Neural progenitor cell (in vitro differentiated cells): ENCODE results near the gene JSRP1. TPM values are rescaled to one million over a fixed set of nuclear protein-coding genes. Genes with fewer than 3 reads are reported as not detected.
A peak's percentile ranks its signal among the peaks of the same experiment; 100 is the strongest.

Source experiments
- DNase-seq: peaks from one replicate; pipeline ENCODE4 v3.0.0-alpha.2; 2016; ENCODE audit warnings: low spot score
- H2AFZ ChIP-seq: fragments of 200-600 bp; sonication (generic); replicated peaks from 2 replicates; pipeline ENCODE4 v1.6.1; 2016; ENCODE audit warnings: antibody characterized with exemption
- H3F3A ChIP-seq: fragments of 200-600 bp; sonication (generic); 2 replicates; pipeline ENCODE4 v1.6.1; 2016; ENCODE audit warnings: antibody characterized with exemption, low read depth
- H3K27ac ChIP-seq: fragments of 200-600 bp; sonication (generic); 2 replicates; pipeline ENCODE4 v1.5.1; 2016; ENCODE audit warnings: mild to moderate bottlenecking
- H3K27me3 ChIP-seq: fragments of 200-600 bp; sonication (generic); 2 replicates; pipeline ENCODE4 v1.6.1; 2016; ENCODE audit warnings: mild to moderate bottlenecking, moderate library complexity
- H3K36me3 ChIP-seq: fragments of 200-600 bp; sonication (generic); 2 replicates; pipeline ENCODE4 v1.5.1; 2016
- H3K4me1 ChIP-seq: fragments of 200-600 bp; sonication (generic); 2 replicates; pipeline ENCODE4 v1.6.1; 2016; ENCODE audit warnings: mixed run types
- H3K4me2 ChIP-seq: fragments of 200-600 bp; sonication (generic); 2 replicates; pipeline ENCODE4 v1.6.1; 2016
- H3K4me3 ChIP-seq: fragments of 200-600 bp; sonication (generic); 2 replicates; pipeline ENCODE4 v1.5.1; 2016
- H3K79me2 ChIP-seq: fragments of 200-600 bp; sonication (generic); 2 replicates; pipeline ENCODE4 v1.6.1; 2016; ENCODE audit warnings: low read depth
- H3K9ac ChIP-seq: fragments of 200-600 bp; sonication (generic); 2 replicates; pipeline ENCODE4 v1.6.1; 2016
- H3K9me3 ChIP-seq: fragments of 200-600 bp; sonication (generic); 2 replicates; pipeline ENCODE4 v1.5.1; 2016; ENCODE audit warnings: low read depth
- H4K20me1 ChIP-seq: fragments of 200-600 bp; sonication (generic); 2 replicates; pipeline ENCODE4 v1.6.1; 2016; ENCODE audit warnings: low read depth
- H3K27ac Mint-ChIP-seq: 3 replicates; pipeline ENCODE4 v1.8.0; 2021; ENCODE audit warnings: mixed read lengths
- H3K27me3 Mint-ChIP-seq: 2 replicates; pipeline ENCODE4 v1.8.0; 2022; ENCODE audit warnings: low read depth, mild to moderate bottlenecking, inconsistent platforms, moderate library complexity, mixed read lengths; ENCODE audit not compliant: insufficient read depth
- H3K36me3 Mint-ChIP-seq: 3 replicates; pipeline ENCODE4 v1.8.0; 2021; ENCODE audit warnings: mixed read lengths
- H3K4me1 Mint-ChIP-seq: 3 replicates; pipeline ENCODE4 v1.8.0; 2021; ENCODE audit warnings: mixed read lengths
- H3K4me3 Mint-ChIP-seq: 3 replicates; pipeline ENCODE4 v1.8.0; 2021; ENCODE audit warnings: mild to moderate bottlenecking, moderate library complexity, mixed read lengths
- H3K9me3 Mint-ChIP-seq: 3 replicates; pipeline ENCODE4 v1.8.0; 2020; ENCODE audit warnings: mixed read lengths
- EZH2 ChIP-seq: fragments of 200-600 bp; sonication (generic); IDR thresholded peaks from 2 replicates; pipeline ENCODE4 v1.6.1; 2017; ENCODE audit warnings: antibody characterized with exemption, mild to moderate bottlenecking, moderate library complexity
- EZH2phosphoT487 ChIP-seq: fragments of 200-600 bp; sonication (generic); IDR thresholded peaks from 2 replicates; pipeline ENCODE4 v1.6.1; 2017; ENCODE audit warnings: antibody characterized with exemption
- total RNA-seq: library from RNA; depleted of rRNA; stranded (reverse); fragments of >200 nt; gene quantifications from 2 replicates; pipeline ENCODE4 v1.2.3, GENCODE V29; 2015; ENCODE audit warnings: low replicate concordance
- TF ChIP-seq, protein P1 (sequence below): fragments of 200-600 bp; sonication (generic); IDR thresholded peaks from 2 replicates; pipeline ENCODE4 v1.5.1; 2017; ENCODE audit warnings: antibody characterized with exemption, mild to moderate bottlenecking

JSRP1 gene
- total RNA-seq, 1 donor from 2014 or later = not detected

DNA sequence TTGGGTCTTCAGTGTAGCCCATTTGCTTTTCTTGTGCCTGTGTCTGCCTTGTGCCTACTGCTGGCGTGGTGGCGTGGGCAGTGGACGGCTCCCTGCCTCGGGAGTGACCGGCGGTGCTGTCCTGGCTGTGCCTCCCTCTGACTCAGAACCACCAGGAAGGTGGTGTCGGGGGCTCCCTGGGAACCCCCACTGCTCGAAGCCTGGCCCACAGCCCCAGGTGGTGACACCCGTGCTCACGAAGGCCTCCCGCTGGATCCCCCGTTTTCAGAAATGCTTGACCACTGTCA is 12.1 kb downstream of the JSRP1 start:
- TF ChIP-seq EZH2phosphoT487 = no peak
- TF ChIP-seq, protein P1, sequence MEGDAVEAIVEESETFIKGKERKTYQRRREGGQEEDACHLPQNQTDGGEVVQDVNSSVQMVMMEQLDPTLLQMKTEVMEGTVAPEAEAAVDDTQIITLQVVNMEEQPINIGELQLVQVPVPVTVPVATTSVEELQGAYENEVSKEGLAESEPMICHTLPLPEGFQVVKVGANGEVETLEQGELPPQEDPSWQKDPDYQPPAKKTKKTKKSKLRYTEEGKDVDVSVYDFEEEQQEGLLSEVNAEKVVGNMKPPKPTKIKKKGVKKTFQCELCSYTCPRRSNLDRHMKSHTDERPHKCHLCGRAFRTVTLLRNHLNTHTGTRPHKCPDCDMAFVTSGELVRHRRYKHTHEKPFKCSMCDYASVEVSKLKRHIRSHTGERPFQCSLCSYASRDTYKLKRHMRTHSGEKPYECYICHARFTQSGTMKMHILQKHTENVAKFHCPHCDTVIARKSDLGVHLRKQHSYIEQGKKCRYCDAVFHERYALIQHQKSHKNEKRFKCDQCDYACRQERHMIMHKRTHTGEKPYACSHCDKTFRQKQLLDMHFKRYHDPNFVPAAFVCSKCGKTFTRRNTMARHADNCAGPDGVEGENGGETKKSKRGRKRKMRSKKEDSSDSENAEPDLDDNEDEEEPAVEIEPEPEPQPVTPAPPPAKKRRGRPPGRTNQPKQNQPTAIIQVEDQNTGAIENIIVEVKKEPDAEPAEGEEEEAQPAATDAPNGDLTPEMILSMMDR = no peak
- TF ChIP-seq EZH2 = no peak
- H3K9ac ChIP-seq = no peak overlapping the region
- H3K4me2 ChIP-seq = no peak overlapping the region
- no peak overlapping the region for H2AFZ ChIP-seq
- H3K4me3 Mint-ChIP-seq = no peak overlapping the region
- no peak overlapping the region for H3K27ac ChIP-seq
- H4K20me1 ChIP-seq = peaks cover 93% of the 10 kb centered on the region
- H3K4me1 Mint-ChIP-seq = peaks cover 30% of the 10 kb centered on the region
- H3K79me2 ChIP-seq = peaks cover 53% of the 10 kb centered on the region
- no peaks in the 10 kb centered on the region for H3K9me3 ChIP-seq
- no peaks in the 10 kb centered on the region for H3K36me3 Mint-ChIP-seq
- H3K4me3 ChIP-seq = no peak overlapping the region
- no peak for DNase-seq
- no peak overlapping the region for H3K27ac Mint-ChIP-seq
- H3K9me3 Mint-ChIP-seq = no peaks in the 10 kb centered on the region
- peaks cover 20% of the 10 kb centered on the region for H3K4me1 ChIP-seq
- no peaks in the 10 kb centered on the region for H3K36me3 ChIP-seq
- peaks cover 5% of the 10 kb centered on the region for H3K27me3 Mint-ChIP-seq
- peaks cover 7% of the 10 kb centered on the region for H3F3A ChIP-seq
- no peaks in the 10 kb centered on the region for H3K27me3 ChIP-seq

DNA sequence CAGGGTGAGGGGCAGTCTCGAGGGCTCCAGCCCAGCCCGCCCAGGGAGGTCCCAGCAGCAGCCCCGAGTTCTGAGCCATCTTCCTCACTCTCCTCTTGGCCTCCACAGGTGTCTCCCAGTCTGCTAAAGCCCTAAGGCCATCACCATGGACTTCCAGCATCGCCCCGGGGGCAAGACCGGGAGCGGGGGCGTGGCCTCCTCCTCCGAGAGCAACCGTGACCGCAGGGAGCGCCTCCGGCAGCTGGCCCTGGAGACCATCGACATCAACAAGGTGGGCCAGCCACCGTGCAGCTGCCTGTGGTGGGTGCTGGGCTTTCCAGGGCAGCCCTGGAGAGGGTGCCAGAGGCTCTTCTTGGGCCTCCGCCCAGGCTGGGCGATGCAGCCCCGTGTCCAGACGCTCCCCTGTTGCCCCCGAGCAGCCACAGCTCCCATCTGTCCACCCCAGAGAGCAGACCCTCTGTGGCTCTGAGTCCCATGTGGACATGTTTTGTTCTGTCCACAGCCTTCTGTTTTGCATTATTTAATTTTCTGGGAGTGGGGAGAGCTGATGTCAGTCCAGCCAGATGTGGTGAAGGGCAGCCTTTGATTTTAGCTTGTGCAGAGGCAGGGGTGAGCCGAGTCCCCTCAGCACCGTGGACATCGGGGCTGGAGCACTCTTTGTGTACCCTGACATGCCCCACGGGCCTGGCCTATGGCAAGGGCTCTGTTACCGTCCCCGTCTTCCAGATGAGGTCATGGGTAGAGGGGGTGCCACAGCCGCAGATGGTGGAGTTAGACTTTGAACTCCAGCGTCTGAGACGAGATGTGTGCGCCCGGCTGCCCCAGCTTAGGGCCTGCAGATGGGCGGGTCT is 12.7 kb downstream of the JSRP1 start:
- no peak overlapping the region for H3K4me3 ChIP-seq
- Mint-ChIP-seq H3K27ac (no peak overlapping the region), H3K9me3 (no peaks in the 10 kb centered on the region), H3K4me3 (no peak overlapping the region), H3K36me3 (peaks cover 2% of the 10 kb centered on the region), H3K27me3 (peaks cover 3% of the 10 kb centered on the region), H3K4me1 (peaks cover 35% of the 10 kb centered on the region)
- no peak overlapping the region for H2AFZ ChIP-seq
- H3K9ac ChIP-seq = no peak overlapping the region
- H3K4me2 ChIP-seq = no peak overlapping the region
- H3F3A ChIP-seq = peaks cover 13% of the 10 kb centered on the region
- no peaks in the 10 kb centered on the region for H3K27me3 ChIP-seq
- H3K9me3 ChIP-seq = no peaks in the 10 kb centered on the region
- H3K27ac ChIP-seq = no peak overlapping the region
- H3K4me1 ChIP-seq = peaks cover 26% of the 10 kb centered on the region
- no peaks in the 10 kb centered on the region for H3K36me3 ChIP-seq
- TF ChIP-seq EZH2 (no peak), EZH2phosphoT487 (no peak)
- TF ChIP-seq, protein P1 = no peak
- H4K20me1 ChIP-seq = peaks cover 96% of the 10 kb centered on the region
- peaks cover 59% of the 10 kb centered on the region for H3K79me2 ChIP-seq
- DNase-seq = no peak

DNA sequence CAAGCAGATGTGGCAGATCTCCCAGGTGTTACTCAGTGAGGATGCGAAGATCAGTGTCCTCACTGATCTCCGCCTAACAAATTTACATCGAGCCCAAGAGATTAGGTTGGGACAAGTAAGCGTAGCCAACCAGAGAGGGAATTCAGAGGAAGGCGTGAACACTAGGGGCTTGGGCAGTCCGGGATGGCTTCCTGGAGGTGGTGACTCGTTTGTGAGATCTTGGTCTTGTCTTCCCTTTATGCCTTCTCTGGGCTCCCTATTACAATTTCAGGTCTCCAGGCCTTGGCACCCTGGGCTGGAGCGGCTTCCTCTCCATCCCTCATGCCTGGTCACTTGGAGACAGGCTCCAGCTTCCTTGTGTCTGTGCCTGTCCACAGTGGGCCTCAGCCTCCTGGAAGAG is 13.4 kb downstream of the JSRP1 start:
- H3K4me3 Mint-ChIP-seq = peak overlapping the region; percentile 6
- H3K4me1 Mint-ChIP-seq = peaks cover 42% of the 10 kb centered on the region
- no peak overlapping the region for H3K4me2 ChIP-seq
- TF ChIP-seq EZH2phosphoT487 = no peak
- TF ChIP-seq, protein P1 = no peak
- no peak for TF ChIP-seq EZH2
- peaks cover 66% of the 10 kb centered on the region for H3K79me2 ChIP-seq
- H3K9ac ChIP-seq = no peak overlapping the region
- H3K9me3 ChIP-seq = no peaks in the 10 kb centered on the region
- no peaks in the 10 kb centered on the region for H3K9me3 Mint-ChIP-seq
- peaks cover 98% of the 10 kb centered on the region for H4K20me1 ChIP-seq
- no peak overlapping the region for H3K27ac ChIP-seq
- DNase-seq = no peak
- no peak overlapping the region for H3K4me3 ChIP-seq
- H3F3A ChIP-seq = peaks cover 19% of the 10 kb centered on the region
- no peaks in the 10 kb centered on the region for H3K27me3 ChIP-seq
- no peak overlapping the region for H3K27ac Mint-ChIP-seq
- H3K36me3 ChIP-seq = no peaks in the 10 kb centered on the region
- peaks cover 32% of the 10 kb centered on the region for H3K4me1 ChIP-seq
- H2AFZ ChIP-seq = no peak overlapping the region
- peaks cover 2% of the 10 kb centered on the region for H3K27me3 Mint-ChIP-seq
- peaks cover 6% of the 10 kb centered on the region for H3K36me3 Mint-ChIP-seq
